Fibroblast of lung (primary cell): ENCODE data around the gene EBF4.

Source experiments
- CTCF ChIP-seq, 2 donors: IDR thresholded peaks in 1 of 2; conservative IDR thresholded peaks in 1 of 2; 1 replicate in 1 of 2; 2 replicates in 1 of 2; pipeline ENCODE4 v1.5.1; 2011 to 2012; ENCODE audit warnings: low read length in 2 of 2, control low read depth in 1 of 2, inconsistent platforms in 1 of 2, low read depth in 1 of 2, mild to moderate bottlenecking in 1 of 2
- EZH2 ChIP-seq: IDR thresholded peaks from 2 replicates; pipeline ENCODE4 v1.5.1; 2012; ENCODE audit warnings: low read length, control low read depth, mild to moderate bottlenecking; ENCODE audit errors: missing control alignments

GRCh38 chr20:2768632-2769015 lies 76.0 kb downstream of the EBF4 start:
- TF ChIP-seq CTCF (conservative IDR thresholded peaks at IDR 0.05 in 1 of 2, IDR thresholded peaks at IDR 0.05 in 1 of 2; ENCODE audit: low read depth in 1 of 2, low read length in 2 of 2) (no peak), EZH2 (no peak)
